ENCODE measurements around the gene ABCA1. TPM values are rescaled to one million over a fixed set of nuclear protein-coding genes. Genes with fewer than 3 reads are reported as not detected.

The ABCA1 gene
- total and polyA plus RNA-seq, 10 of the 15 experiments (the other 5 are each of a cell fraction or from before 2014, with no cell fraction given) = 0.01 to 0.56 (median 0.16) TPM

DNA sequence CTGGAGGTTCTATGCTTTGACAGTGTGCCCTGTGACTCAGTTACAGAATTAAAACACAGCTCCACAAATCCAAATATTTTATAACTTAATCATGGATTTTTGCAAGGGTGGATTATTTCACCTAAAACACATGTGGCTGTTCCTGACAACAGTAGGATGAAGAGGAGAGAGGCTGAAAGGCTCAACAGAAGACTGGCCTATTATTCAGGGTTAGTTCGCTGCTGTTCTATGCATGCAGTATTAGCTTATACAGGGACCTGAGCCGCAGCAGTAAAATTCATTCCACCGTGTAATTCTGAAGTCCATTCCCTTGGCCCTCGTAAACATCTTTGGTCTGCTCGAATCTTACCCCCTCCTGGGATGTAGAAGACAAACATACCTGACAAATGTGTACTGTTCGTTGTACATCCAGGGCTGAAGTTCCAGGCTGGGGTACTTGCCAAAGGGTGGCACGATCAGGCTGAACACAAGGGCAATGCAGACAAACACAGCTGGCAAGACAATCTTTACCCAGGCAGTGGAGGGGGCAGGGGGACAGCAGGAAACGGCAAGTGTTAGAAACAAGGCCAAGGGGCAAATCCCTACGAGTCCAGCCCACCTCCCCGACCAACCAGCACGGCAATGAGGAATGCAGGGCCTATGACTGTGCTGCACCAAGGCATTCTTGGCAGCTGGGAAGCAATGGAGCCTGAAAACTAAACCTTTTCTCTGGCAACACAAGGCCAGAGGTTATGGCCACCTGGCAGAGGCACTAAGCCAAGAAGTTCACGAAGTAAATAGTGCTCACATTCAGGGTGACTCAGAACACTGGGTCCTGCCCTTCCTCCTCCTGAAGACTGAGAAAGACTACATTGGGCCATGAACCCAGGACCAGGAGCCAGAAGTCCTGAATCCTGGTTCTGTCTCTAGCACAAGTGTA is 117.3 kb downstream of the ABCA1 start (continued):
- TF ChIP-seq TCF3 (IDR thresholded peaks at IDR 0.05; ENCODE audit: borderline replicate concordance, insufficient read depth, low read depth, low read length) (no peak), RCOR1 (conservative IDR thresholded peaks at IDR 0.05; ENCODE audit: low read depth, low read length) (no peak)

- BruUV-seq (replicated peaks) = no TSS peak
- SMC1A ChIA-PET (ENCODE audit: uncharacterized antibody, unreplicated experiment) = interaction anchor here (0.6 kb wide), 1 partner anchor 609 kb away, joined by 3 read pairs; no protein-coding TSS in a partner anchor
- Histone ChIP-seq H3K4me2 (ENCODE audit: control insufficient read depth, insufficient read depth) (no peak overlapping the region), H3K27ac (ENCODE audit: control insufficient read depth, insufficient read depth) (no peak overlapping the region), H3K9ac (ENCODE audit: control insufficient read depth, insufficient read depth, low read length) (no peak overlapping the region), H3K4me3 (no peak overlapping the region), H3K4me1 (ENCODE audit: control insufficient read depth, insufficient read depth, low read length) (no peaks in the 10 kb centered on the region), H3K36me3 (ENCODE audit: control insufficient read depth in 2 of 2, insufficient read depth in 2 of 2, low read length in 1 of 2) (no peaks in the 10 kb centered on the region), H2AFZ (ENCODE audit: control insufficient read depth, low read depth, low read length) (no peak overlapping the region), H3K27me3 (replicated peaks in 1 of 2; ENCODE audit: control insufficient read depth in 2 of 2, insufficient read depth in 2 of 2, low read length in 1 of 2) (peaks cover 0 to 2% of the 10 kb centered on the region in 2 experiments; a peak in 2 of 4 replicates), H3K9me3 (replicated peaks; ENCODE audit: control insufficient read depth, insufficient read depth, low read length) (no peaks in the 10 kb centered on the region), H3K79me2 (ENCODE audit: control insufficient read depth, insufficient read depth, low read length) (no peaks in the 10 kb centered on the region), H4K20me1 (ENCODE audit: control insufficient read depth, insufficient read depth) (no peaks in the 10 kb centered on the region)
- in situ Hi-C loops (cut with MboI) (no loop called here), intact Hi-C loops (cut with micrococcal nuclease; ENCODE audit: unreplicated experiment) (no loop called here)
- DNase-seq (ENCODE audit: low read depth, low spot score) (no peak), ATAC-seq (no peak), FAIRE-seq (no peak)
- WGBS (ENCODE audit: insufficient coverage, insufficient replicate concordance, low lambda C conversion rate, missing lambda C conversion rate) = 54% methylated on average over 3 of the region's 3 CpGs
- POLR2A ChIA-PET = no interaction called here
- RAD21 ChIA-PET (ENCODE audit: unreplicated experiment) = no interaction called here
- CTCF ChIA-PET = interaction anchor here (0.5 to 1.4 kb wide), 5 partner anchors 16 to 1656 kb away, joined by 3 to 4 read pairs (median 3); no protein-coding TSS in a partner anchor
- TF ChIP-seq, protein P1, sequence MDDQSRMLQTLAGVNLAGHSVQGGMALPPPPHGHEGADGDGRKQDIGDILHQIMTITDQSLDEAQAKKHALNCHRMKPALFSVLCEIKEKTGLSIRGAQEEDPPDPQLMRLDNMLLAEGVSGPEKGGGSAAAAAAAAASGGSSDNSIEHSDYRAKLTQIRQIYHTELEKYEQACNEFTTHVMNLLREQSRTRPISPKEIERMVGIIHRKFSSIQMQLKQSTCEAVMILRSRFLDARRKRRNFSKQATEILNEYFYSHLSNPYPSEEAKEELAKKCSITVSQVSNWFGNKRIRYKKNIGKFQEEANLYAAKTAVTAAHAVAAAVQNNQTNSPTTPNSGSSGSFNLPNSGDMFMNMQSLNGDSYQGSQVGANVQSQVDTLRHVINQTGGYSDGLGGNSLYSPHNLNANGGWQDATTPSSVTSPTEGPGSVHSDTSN (IDR thresholded peaks at IDR 0.05; ENCODE audit: insufficient replicate concordance, low read depth, low read length) = no peak
- TF ChIP-seq CREM (IDR thresholded peaks at IDR 0.05; ENCODE audit: low read depth) (no peak), RAD21 (IDR thresholded peaks at IDR 0.05; ENCODE audit: insufficient read depth, low read depth, low read length) (0 out of 2 replicates have a peak, but pooled peaks have one; percentile 19), SMAD5 (IDR thresholded peaks at IDR 0.05; ENCODE audit: low read depth) (no peak), MYB (IDR thresholded peaks at IDR 0.05; ENCODE audit: borderline replicate concordance, low read depth, low read length) (no peak), NR2C1 (IDR thresholded peaks at IDR 0.05) (no peak)
- TF ChIP-seq, protein P2, sequence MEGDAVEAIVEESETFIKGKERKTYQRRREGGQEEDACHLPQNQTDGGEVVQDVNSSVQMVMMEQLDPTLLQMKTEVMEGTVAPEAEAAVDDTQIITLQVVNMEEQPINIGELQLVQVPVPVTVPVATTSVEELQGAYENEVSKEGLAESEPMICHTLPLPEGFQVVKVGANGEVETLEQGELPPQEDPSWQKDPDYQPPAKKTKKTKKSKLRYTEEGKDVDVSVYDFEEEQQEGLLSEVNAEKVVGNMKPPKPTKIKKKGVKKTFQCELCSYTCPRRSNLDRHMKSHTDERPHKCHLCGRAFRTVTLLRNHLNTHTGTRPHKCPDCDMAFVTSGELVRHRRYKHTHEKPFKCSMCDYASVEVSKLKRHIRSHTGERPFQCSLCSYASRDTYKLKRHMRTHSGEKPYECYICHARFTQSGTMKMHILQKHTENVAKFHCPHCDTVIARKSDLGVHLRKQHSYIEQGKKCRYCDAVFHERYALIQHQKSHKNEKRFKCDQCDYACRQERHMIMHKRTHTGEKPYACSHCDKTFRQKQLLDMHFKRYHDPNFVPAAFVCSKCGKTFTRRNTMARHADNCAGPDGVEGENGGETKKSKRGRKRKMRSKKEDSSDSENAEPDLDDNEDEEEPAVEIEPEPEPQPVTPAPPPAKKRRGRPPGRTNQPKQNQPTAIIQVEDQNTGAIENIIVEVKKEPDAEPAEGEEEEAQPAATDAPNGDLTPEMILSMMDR (IDR thresholded peaks at IDR 0.05 in 2 of 3, conservative IDR thresholded peaks at IDR 0.05 in 1 of 3; ENCODE audit: control insufficient read depth in 2 of 3, extremely low read depth in 1 of 3, insufficient read depth in 1 of 3, low read depth in 3 of 3, low read length in 3 of 3) = 0 out of 6 replicates have a peak, but pooled peaks of 2 of the 3 experiments have one; percentile 7 to 8
These were observed 119.8 kb downstream of the ABCA1 start for GRCh38 chr9:104808035-104808614.
